Muscle layer of colon (tissue), 2 donors: ENCODE results near the gene LRRC4C.

ENCODE experiments used
- H3K27ac ChIP-seq: one replicate; pipeline ENCODE4 v1.7.0; 2013; ENCODE audit warnings: low read depth, mild to moderate bottlenecking, low read length, moderate library complexity
- H3K27me3 ChIP-seq, 2 donors: one replicate each; pipeline ENCODE4 v1.7.0; 2013; ENCODE audit warnings: low read length in 2 of 2, mild to moderate bottlenecking in 2 of 2; ENCODE audit not compliant: insufficient read depth in 2 of 2, control insufficient read depth in 1 of 2
- H3K36me3 ChIP-seq: one replicate; pipeline ENCODE4 v1.7.0; 2013; ENCODE audit warnings: mild to moderate bottlenecking, low read length; ENCODE audit not compliant: insufficient read depth
- H3K4me1 ChIP-seq: one replicate; pipeline ENCODE4 v1.7.0; 2013; ENCODE audit warnings: mild to moderate bottlenecking, low read length; ENCODE audit not compliant: insufficient read depth
- H3K4me3 ChIP-seq, 2 donors: one replicate each; pipeline ENCODE4 v1.7.0; 2013; ENCODE audit warnings: low read length in 2 of 2, low read depth in 1 of 2, mild to moderate bottlenecking in 1 of 2, moderate library complexity in 1 of 2
- H3K9ac ChIP-seq: one replicate; pipeline ENCODE4 v1.7.0; 2013; ENCODE audit warnings: low read length
- H3K9me3 ChIP-seq: one replicate; pipeline ENCODE4 v1.7.0; 2013; ENCODE audit warnings: mild to moderate bottlenecking, low read length
- donor health status: abdominal sarcoma.
- donor health status: Adenocarcinoma of cecum.

LRRC4C gene

GRCh38 chr11:40240284-40240683, 1219.2 kb downstream of the LRRC4C start:
- no peaks in the 10 kb centered on the region for H3K27me3 ChIP-seq
- no peaks in the 10 kb centered on the region for H3K4me1 ChIP-seq
- no peak overlapping the region for H3K9ac ChIP-seq
- H3K9me3 ChIP-seq: no peaks in the 10 kb centered on the region
- H3K27ac ChIP-seq: no peak overlapping the region
- no peaks in the 10 kb centered on the region for H3K36me3 ChIP-seq
- H3K4me3 ChIP-seq: no peak overlapping the region

- H3K27ac ChIP-seq: no peak overlapping the region
- H3K4me1 ChIP-seq: no peaks in the 10 kb centered on the region
- H3K9me3 ChIP-seq: no peaks in the 10 kb centered on the region
- H3K4me3 ChIP-seq: no peak overlapping the region
- no peaks in the 10 kb centered on the region for H3K27me3 ChIP-seq
- no peaks in the 10 kb centered on the region for H3K36me3 ChIP-seq
- H3K9ac ChIP-seq: no peak overlapping the region
Observed at GRCh38 chr11:40236526-40236925, 1222.9 kb downstream of the LRRC4C start.

GRCh38 chr11:40235841-40236240, 1223.6 kb downstream of the LRRC4C start:
- Histone ChIP-seq H3K27me3 (no peaks in the 10 kb centered on the region), H3K27ac (no peak overlapping the region), H3K36me3 (no peaks in the 10 kb centered on the region), H3K9me3 (no peaks in the 10 kb centered on the region), H3K9ac (no peak overlapping the region), H3K4me1 (no peaks in the 10 kb centered on the region), H3K4me3 (no peak overlapping the region)

GRCh38 chr11:40230821-40231220, 1228.6 kb downstream of the LRRC4C start:
- Histone ChIP-seq H3K9ac (no peak overlapping the region), H3K9me3 (no peaks in the 10 kb centered on the region), H3K27me3 (no peaks in the 10 kb centered on the region), H3K4me3 (no peak overlapping the region), H3K36me3 (no peaks in the 10 kb centered on the region), H3K27ac (no peak overlapping the region), H3K4me1 (no peaks in the 10 kb centered on the region)

- H3K36me3 ChIP-seq: no peaks in the 10 kb centered on the region
- no peaks in the 10 kb centered on the region for H3K9me3 ChIP-seq
- H3K27me3 ChIP-seq: no peaks in the 10 kb centered on the region
- no peak overlapping the region for H3K27ac ChIP-seq
- no peaks in the 10 kb centered on the region for H3K4me1 ChIP-seq
- H3K9ac ChIP-seq: no peak overlapping the region
- H3K4me3 ChIP-seq: no peak overlapping the region
Observed at GRCh38 chr11:40228662-40229061, 1230.8 kb downstream of the LRRC4C start.

GRCh38 chr11:40227730-40228129, 1231.7 kb downstream of the LRRC4C start:
- Histone ChIP-seq H3K9me3 (no peaks in the 10 kb centered on the region), H3K4me3 (no peak overlapping the region), H3K9ac (no peak overlapping the region), H3K4me1 (no peaks in the 10 kb centered on the region), H3K27me3 (no peaks in the 10 kb centered on the region), H3K27ac (no peak overlapping the region), H3K36me3 (no peaks in the 10 kb centered on the region)

GRCh38 chr11:40226654-40227053, 1232.8 kb downstream of the LRRC4C start:
- no peak overlapping the region for H3K9ac ChIP-seq
- H3K4me3 ChIP-seq: no peak overlapping the region
- no peak overlapping the region for H3K27ac ChIP-seq
- no peaks in the 10 kb centered on the region for H3K27me3 ChIP-seq
- H3K9me3 ChIP-seq: no peaks in the 10 kb centered on the region
- H3K36me3 ChIP-seq: no peaks in the 10 kb centered on the region
- no peaks in the 10 kb centered on the region for H3K4me1 ChIP-seq

DNA sequence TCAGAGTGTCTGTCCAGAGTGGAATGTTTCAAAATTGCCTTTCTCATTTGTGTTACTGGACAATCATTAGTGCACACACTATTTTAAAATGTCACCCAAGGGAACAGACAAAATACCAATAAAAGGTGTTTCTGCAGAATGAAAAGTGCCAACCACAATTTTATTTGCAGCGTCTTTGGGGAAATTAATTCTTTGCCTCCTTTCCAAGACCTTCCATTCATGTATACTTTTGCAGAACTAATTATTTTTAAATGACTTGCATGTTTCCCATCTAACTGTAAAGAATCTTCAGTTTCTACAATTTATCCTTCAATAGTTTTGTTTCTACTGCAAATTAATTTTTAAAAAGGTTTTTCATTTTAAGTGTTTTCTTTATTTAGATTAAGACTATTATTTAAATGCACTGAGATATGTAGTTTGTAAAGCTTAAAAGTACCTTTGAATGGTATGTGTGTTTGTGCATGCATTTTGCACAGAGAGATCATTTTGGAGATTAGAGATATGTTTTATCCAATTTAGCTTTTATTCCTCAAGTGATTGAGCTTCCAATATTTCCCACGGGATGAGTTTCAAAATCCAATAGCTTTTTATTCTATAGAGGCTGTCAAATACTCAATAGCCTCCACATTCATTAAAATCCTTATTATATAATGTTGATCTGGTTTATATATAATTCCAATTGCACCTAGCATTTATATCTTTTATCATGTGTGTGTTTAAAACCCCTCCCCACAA, 1235.7 kb downstream of the LRRC4C start:
- no peak overlapping the region for H3K27ac ChIP-seq
- H3K27me3 ChIP-seq: no peaks in the 10 kb centered on the region
- H3K4me1 ChIP-seq: peaks cover 4% of the 10 kb centered on the region
- no peak overlapping the region for H3K9ac ChIP-seq
- H3K4me3 ChIP-seq: no peak overlapping the region
- no peaks in the 10 kb centered on the region for H3K9me3 ChIP-seq
- no peaks in the 10 kb centered on the region for H3K36me3 ChIP-seq

DNA sequence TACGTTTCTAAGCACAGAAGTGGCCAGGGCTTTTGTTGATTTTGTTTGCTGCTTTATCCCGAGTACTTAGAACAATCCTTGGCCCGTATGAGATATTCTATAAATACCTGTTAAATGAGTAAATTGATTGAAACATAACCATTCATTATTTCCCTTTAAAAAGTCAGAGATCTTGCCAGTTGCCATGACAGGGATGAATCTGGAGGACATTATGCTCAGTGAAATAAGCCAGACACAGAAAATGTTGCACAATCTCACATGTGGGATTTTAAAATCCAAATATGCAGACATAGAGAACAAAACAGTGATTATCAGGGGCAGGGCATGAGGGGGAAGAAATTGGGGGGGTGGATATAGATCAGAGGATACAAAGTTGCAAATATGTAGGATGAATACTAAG, 1240.1 kb downstream of the LRRC4C start:
- Histone ChIP-seq H3K4me3 (no peak overlapping the region), H3K27me3 (no peaks in the 10 kb centered on the region), H3K27ac (no peak overlapping the region), H3K9ac (no peak overlapping the region), H3K4me1 (peaks cover 4% of the 10 kb centered on the region), H3K36me3 (no peaks in the 10 kb centered on the region), H3K9me3 (no peaks in the 10 kb centered on the region)

DNA sequence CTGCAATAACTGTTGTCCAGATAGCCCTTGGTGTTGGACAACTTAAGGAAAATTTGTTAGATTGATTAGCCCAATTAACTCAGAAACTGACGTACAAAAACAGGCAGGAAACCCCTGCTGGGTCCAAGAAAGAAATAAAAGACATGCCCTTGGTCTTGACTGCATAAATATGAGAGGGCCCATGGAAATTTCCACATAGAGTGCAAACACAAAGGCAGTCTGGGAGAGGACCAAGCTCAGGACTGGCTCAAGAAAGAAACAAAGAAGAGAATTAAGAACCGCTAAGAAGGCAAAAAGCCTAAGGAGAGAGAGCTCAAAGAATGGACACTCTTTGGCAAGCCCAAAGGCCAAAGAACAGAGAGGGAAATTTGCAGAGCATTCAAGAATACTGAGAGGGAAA, 1243.9 kb downstream of the LRRC4C start:
- no peaks in the 10 kb centered on the region for H3K9me3 ChIP-seq
- no peaks in the 10 kb centered on the region for H3K27me3 ChIP-seq
- H3K9ac ChIP-seq: no peak overlapping the region
- H3K4me3 ChIP-seq: no peak overlapping the region
- peaks cover 4% of the 10 kb centered on the region for H3K4me1 ChIP-seq
- H3K36me3 ChIP-seq: no peaks in the 10 kb centered on the region
- no peak overlapping the region for H3K27ac ChIP-seq

GRCh38 chr11:40207416-40207815, 1252.0 kb downstream of the LRRC4C start:
- Histone ChIP-seq H3K9ac (no peak overlapping the region), H3K4me1 (no peaks in the 10 kb centered on the region), H3K36me3 (no peaks in the 10 kb centered on the region), H3K9me3 (no peaks in the 10 kb centered on the region), H3K27me3 (no peaks in the 10 kb centered on the region), H3K27ac (no peak overlapping the region), H3K4me3 (no peak overlapping the region)

GRCh38 chr11:40204228-40204627, 1255.2 kb downstream of the LRRC4C start:
- Histone ChIP-seq H3K9ac (no peak overlapping the region), H3K9me3 (no peaks in the 10 kb centered on the region), H3K4me1 (no peaks in the 10 kb centered on the region), H3K27ac (no peak overlapping the region), H3K4me3 (no peak overlapping the region), H3K27me3 (no peaks in the 10 kb centered on the region), H3K36me3 (no peaks in the 10 kb centered on the region)
